KG1 (cell line): Measurements from ENCODE around the gene FHL2.

Experiments used
- DNase-seq: peaks from one replicate; lab custom pipeline; 2025; lab: John Stamatoyannopoulos, UW

Gene FHL2

DNA sequence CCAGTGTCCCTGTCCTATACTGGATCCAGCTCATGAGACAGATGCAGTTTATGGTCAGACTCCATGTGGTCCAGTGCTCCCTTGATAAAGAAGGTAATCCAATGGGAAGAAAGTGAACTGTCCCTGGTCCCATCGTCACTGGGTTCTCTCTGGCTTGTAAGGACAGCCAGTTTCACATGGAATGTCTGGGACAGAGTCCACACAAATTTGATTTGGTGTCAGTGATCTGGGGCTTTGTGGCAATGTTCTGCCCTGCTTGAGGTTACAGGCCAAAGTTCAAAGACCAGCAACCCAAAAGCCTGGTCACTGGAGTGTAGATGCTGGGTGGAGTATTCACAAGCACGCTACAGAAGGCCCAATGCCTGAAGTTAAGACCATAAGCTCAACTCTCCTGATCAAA, 22.2 kb upstream of the FHL2 start:
- DNase-seq = no peak

DNA sequence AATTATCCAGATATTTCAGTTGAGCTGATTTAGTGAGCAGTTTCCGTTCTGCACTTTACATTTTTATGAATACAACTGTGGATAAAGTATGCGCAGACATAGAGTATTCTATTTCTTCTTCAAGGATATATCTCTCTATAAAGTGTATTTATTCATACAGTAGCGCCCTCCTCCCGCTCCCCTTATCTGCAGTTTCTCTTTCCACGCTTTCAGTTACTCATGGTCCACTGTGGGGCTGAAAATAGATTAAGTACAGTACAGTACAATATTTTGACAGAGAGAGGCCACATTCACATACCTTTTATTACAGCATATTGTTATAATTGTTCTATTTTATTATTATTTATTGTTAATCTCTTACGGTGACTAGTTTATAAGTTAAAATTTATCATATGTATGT, 19.7 kb upstream of the FHL2 start:
- no peak for DNase-seq

GRCh38 chr2:105417857-105418436, 19.1 kb upstream of the FHL2 start:
- DNase-seq = no peak

- DNase-seq = no peak
These were observed 17.3 kb upstream of the FHL2 start for GRCh38 chr2:105416156-105416555.

DNA sequence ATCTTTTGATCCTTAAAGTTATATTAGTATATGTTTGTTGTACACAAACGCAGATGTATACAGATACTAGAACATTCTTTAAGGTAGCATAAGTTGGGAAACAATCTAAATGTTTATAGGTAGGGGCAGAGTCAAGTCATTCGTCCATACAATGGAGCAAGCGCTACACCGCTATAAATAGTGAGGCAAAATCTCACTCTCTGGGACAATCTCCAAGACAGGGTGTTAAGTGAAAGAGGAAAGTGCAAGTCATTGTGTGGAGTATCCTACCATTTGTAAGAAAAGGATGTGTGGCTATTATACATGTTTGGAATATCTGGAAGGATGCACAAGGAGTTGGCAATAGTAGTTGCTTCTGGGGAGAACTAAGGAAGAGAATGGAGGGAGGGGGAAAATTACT, 16.2 kb upstream of the FHL2 start:
- DNase-seq = no peak

- DNase-seq = no peak
These were observed 14.4 kb upstream of the FHL2 start for GRCh38 chr2:105413206-105413605.

GRCh38 chr2:105412584-105412983, 13.7 kb upstream of the FHL2 start:
- no peak for DNase-seq

DNA sequence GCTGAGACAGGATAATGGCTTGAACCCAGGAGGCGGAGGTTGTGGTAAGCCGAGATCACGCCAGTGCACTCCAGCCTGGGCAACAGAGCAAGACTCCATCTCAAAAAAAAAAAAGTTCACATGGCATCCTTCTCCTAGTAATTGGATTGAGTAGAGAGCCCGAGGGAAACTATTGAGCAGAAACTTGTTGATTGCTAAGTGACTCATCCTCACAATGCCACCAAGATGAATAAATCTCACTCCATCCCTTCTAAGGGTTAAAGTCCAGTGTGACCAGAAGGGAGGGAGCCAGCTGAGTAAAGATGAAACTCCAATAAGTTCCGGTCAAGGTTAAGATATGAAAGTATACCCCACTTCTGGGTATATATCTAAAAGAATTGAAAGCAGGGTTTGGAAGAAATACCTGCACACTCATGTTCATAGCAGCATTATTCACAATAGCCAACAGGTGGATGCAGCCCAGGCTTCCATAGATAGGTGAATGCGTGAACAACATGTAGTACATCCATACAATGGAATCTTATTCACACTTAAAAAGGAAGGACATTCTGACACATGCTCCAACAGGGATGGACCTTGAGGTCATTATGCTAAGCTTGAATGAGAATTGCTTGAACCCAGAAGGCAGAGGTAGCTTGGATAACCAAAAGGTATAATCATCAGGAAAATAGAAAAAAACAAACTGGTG, 13.0 kb upstream of the FHL2 start:
- no peak for DNase-seq

- DNase-seq = no peak
These were observed 11.7 kb upstream of the FHL2 start for GRCh38 chr2:105410554-105410953.

DNA sequence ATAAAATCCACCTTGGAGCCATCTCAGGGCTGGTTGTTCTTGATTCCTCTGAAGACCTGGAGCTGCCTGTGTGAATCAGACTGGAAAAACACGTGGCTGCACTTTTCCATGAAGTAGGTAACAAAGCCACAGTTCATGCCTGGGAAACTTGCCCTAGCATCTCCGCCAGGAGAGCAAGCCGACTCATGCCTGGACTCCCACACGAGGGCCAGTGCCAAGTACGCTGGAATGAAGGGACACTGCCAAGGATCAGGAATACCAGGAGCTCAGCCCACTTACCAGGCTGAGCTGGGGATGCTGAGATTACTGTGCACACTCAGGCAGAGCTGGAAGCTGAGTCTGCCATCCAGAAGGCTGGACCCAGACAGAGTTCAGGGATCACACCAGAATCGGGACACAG, 10.9 kb upstream of the FHL2 start:
- no peak for DNase-seq

DNA sequence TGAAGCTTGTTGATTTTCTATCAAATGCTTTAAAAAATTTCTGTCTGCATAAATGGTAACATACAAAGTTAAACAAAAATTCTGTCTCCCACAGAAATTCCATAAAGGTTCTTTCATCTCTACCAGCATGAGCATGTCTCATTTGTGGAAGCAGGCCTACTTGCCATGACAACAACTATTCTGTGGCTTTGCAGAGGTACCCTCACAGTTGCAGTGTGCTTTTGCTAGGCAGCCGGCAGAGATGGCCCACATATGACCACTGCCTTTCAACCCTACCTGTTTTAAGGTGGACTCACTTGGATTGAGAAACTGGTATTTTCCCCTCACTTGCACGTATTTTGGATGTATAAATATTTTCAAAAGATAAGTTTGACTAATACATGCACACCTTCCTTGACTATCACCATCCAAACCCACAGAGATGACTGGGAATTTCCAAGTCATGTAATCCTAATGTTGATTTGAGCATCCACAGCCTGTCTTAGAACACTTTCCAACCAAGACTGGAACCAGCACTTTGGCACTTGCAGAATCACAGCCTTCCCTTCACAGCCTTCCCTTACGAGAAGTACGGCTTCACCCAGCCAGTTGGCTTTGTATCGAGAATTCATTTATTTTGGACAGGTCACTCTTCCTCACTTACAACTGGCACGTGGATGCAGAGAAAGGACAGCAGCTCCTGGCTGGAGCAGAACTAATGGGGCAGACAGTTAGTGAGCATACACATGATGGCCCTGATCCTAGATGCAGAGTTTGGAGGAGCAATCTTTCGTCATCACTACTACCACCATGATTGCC, 9.3 kb upstream of the FHL2 start:
- DNase-seq = no peak

DNA sequence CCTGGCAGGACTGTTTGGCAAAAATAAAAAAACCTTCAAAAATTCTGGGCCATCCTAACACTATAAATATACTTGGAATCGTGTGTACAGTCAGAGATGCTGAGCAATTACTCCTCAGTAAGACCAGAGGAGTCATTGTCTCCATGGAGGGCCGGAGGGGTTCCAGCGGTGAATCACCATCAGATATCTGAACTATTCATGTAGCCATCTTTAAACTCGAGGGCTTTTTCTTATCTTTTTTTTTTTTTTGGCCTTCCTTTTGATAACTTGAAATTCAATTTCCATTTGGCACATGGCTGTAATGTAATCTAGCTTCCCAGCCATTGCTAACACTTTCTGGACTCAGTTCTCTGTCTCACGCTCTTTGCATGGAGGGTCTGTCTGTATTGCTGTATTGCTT, 7.4 kb upstream of the FHL2 start:
- no peak for DNase-seq

GRCh38 chr2:105405291-105405690, 6.4 kb upstream of the FHL2 start:
- no peak for DNase-seq

GRCh38 chr2:105404736-105405135, 5.9 kb upstream of the FHL2 start:
- DNase-seq = no peak

DNA sequence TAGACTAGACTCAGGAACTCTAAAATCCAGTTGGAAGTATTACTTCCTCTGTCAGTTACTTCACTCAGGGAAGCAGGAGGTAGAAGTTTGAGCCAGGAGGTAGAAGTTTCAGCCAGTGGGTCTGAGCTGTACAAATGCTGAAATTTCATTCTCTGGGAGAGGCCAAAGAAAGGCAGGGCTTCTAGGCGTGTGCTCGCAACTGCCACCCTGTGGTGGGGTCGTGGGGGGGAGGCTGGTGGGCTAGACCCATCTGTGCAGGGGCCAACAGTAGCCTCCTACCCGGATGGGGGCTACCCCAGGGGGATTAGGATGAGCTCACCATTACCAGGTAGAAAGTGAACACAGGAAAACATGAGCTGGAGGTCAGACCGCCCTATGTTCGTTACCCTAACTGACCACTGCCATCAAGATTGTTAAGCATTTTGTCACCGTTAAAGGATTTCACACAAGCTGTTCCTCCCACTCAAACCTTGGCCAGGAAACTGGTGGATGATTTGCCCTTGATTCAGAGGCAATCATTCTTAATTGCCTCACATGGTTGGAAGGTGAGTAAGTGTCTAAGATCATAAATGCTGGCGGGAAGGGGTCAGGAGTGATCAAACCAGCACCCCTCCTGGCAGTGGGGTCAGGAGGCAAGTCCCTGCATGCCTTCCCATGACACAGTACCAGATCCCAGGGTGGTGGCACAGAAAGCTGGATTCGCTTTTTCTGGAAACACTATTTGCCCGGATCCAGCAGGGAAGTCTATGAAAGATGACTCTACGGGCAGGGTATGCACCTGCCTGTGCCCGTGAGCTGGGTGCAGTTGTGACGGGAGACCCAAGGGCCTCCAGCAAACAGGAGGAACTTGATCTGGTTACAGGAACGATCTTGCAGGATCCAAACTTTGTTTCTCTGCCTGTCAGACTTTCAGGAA, 5.2 kb upstream of the FHL2 start:
- no peak for DNase-seq

DNA sequence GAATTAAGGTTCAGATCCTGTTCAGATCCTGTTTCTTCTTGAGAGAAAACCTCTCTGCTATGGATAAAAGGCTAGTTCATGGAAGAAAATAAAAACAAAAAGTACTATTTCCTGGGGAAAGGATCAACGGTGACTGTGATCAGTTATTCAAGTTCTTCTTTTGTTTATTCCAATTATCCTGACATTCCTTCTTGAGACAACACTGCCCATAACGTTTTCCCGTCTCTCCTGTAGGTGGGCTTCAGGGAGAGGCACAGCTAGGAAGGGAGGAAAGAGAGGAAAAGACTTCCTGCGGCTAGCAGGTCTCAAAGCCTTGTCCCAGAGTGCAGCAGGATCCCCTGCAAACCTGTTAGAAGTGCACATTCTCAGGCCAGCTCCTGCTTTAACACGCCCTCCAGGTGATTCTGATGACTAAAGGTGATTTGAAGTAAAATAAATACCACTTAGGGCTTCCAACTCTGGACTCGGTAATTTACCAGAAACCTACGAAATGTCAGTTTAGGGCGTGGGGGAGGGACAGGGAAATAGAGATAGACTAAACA, 4.5 kb upstream of the FHL2 start:
- no peak for DNase-seq

DNA sequence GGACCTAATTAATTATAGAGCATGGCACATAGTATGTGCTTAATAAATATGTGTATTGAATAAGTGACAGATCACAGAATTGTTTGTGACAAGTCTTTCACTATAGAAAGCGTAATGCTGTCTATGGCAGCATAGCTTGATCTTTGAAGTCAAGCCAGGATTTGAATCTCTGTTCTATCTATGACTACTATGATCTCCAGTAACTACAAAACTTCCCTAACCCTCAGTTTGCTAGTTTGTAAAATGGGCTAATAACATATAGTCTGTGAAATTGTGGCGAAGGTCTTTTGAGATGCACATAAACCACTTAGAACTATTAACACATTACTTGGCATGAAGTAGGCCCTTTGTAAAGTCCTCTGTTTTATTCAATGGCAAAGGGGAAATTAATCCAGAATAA, 4.0 kb upstream of the FHL2 start:
- no peak for DNase-seq

GRCh38 chr2:105401867-105402266, 3.0 kb upstream of the FHL2 start:
- DNase-seq = no peak

DNA sequence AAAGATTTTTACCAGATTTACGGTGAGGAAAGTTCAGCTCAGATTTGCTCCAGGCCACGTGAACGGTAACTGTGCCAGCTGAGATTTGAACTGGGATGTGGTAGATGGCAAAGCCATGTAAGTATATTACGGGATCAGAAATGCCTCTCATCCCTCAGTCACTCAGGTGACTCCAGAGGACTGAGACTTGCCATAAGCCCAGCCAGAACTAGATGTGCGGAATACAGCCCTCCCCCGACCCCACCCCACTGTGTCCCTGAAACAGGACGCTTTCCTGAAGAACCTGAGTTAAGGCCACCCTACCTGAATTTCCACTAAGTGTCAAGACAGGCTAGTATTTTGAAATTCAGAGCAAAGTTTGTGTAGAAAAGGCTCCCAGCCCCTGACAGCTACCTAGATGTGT, 1.3 kb upstream of the FHL2 start:
- no peak for DNase-seq

DNA sequence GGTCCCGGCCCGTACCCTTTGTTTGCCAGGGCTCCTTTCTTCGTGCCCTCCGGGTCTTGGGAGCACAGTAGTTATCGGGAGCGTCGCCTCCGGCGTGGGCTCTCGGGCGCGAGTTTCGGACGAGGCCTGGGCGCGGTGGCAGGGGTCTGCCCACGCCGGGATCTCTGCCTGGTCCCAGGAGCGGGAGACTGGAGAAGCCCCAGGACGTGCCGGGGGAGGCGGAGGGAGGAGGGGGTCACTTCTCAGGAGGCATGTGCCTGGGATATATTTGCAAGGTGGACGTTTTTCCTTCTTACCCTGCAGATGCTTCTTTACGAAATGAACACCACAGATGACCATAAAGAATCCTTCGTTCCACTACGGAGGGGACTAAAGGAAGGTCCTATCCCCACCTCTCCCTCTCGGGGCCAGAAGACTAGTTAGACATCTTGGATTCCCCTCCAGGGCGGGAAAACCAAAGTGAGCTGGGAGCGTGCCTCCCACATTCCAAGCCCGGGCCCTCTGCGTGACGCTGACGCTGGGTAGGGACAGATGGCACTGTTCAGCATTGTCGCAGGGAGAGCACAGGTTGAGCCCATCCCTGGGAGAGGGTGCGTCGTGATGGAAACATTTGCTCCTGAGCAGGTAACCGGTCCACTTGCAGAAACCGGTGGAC, 483 bp upstream of the FHL2 start:
- no peak for DNase-seq

GRCh38 chr2:105397953-105398335, 907 bp downstream of the FHL2 start:
- no peak for DNase-seq
